ENCODE data around the gene SLC44A3.

Gene SLC44A3

GRCh38 chr1:94863919-94864318, 43.8 kb downstream of the SLC44A3 start:
- Histone ChIP-seq H3K79me2 (ENCODE audit: insufficient read depth, low read length) (no peaks in the 10 kb centered on the region), H3K9ac (ENCODE audit: low read depth, low read length, poor library complexity, severe bottlenecking) (no peak overlapping the region), H3K9me2 (replicated peaks; ENCODE audit: low read depth, low read length) (no peaks in the 10 kb centered on the region), H3K27me3 (ENCODE audit: insufficient read depth, low read length, poor library complexity, severe bottlenecking) (no peaks in the 10 kb centered on the region), H3K4me2 (ENCODE audit: low read depth, low read length, poor library complexity, severe bottlenecking) (no peak overlapping the region), H3K36me3 (ENCODE audit: insufficient read depth, low read length) (no peaks in the 10 kb centered on the region), H2AFZ (ENCODE audit: low read length) (no peak overlapping the region), H3K4me3 (ENCODE audit: low read length, poor library complexity, severe bottlenecking) (no peak overlapping the region), H3K4me1 (ENCODE audit: insufficient read depth, low read length, poor library complexity, severe bottlenecking) (no peaks in the 10 kb centered on the region), H4K20me1 (ENCODE audit: insufficient read depth, low read length, poor library complexity, severe bottlenecking) (no peaks in the 10 kb centered on the region), H3F3A (ENCODE audit: low read depth) (no peaks in the 10 kb centered on the region), H3K9me3 (ENCODE audit: insufficient read depth, low read depth, low read length) (no peaks in the 10 kb centered on the region)
- TF ChIP-seq CTCF (conservative IDR thresholded peaks at IDR 0.05; ENCODE audit: low read length) (no peak), EZH2phosphoT487 (IDR thresholded peaks at IDR 0.05; ENCODE audit: borderline replicate concordance) (no peak)

GRCh38 chr1:94864821-94865220, 44.7 kb downstream of the SLC44A3 start:
- Histone ChIP-seq H3K4me3 (ENCODE audit: low read length, poor library complexity, severe bottlenecking) (no peak overlapping the region), H3K4me1 (ENCODE audit: insufficient read depth, low read length, poor library complexity, severe bottlenecking) (no peaks in the 10 kb centered on the region), H3K36me3 (ENCODE audit: insufficient read depth, low read length) (no peaks in the 10 kb centered on the region), H3K9me2 (replicated peaks; ENCODE audit: low read depth, low read length) (no peaks in the 10 kb centered on the region), H3K4me2 (ENCODE audit: low read depth, low read length, poor library complexity, severe bottlenecking) (no peak overlapping the region), H2AFZ (ENCODE audit: low read length) (no peak overlapping the region), H3K9me3 (ENCODE audit: insufficient read depth, low read depth, low read length) (no peaks in the 10 kb centered on the region), H3F3A (ENCODE audit: low read depth) (no peaks in the 10 kb centered on the region), H4K20me1 (ENCODE audit: insufficient read depth, low read length, poor library complexity, severe bottlenecking) (no peaks in the 10 kb centered on the region), H3K9ac (ENCODE audit: low read depth, low read length, poor library complexity, severe bottlenecking) (no peak overlapping the region), H3K79me2 (ENCODE audit: insufficient read depth, low read length) (no peaks in the 10 kb centered on the region), H3K27me3 (ENCODE audit: insufficient read depth, low read length, poor library complexity, severe bottlenecking) (no peaks in the 10 kb centered on the region)
- TF ChIP-seq EZH2phosphoT487 (IDR thresholded peaks at IDR 0.05; ENCODE audit: borderline replicate concordance) (no peak), CTCF (conservative IDR thresholded peaks at IDR 0.05; ENCODE audit: low read length) (no peak)

GRCh38 chr1:94865360-94865759, 45.2 kb downstream of the SLC44A3 start:
- Histone ChIP-seq H3K27me3 (ENCODE audit: insufficient read depth, low read length, poor library complexity, severe bottlenecking) (no peaks in the 10 kb centered on the region), H3K4me2 (ENCODE audit: low read depth, low read length, poor library complexity, severe bottlenecking) (no peak overlapping the region), H3K4me1 (ENCODE audit: insufficient read depth, low read length, poor library complexity, severe bottlenecking) (no peaks in the 10 kb centered on the region), H3K79me2 (ENCODE audit: insufficient read depth, low read length) (no peaks in the 10 kb centered on the region), H3F3A (ENCODE audit: low read depth) (no peaks in the 10 kb centered on the region), H3K9ac (ENCODE audit: low read depth, low read length, poor library complexity, severe bottlenecking) (no peak overlapping the region), H3K9me2 (replicated peaks; ENCODE audit: low read depth, low read length) (no peaks in the 10 kb centered on the region), H2AFZ (ENCODE audit: low read length) (no peak overlapping the region), H4K20me1 (ENCODE audit: insufficient read depth, low read length, poor library complexity, severe bottlenecking) (no peaks in the 10 kb centered on the region), H3K36me3 (ENCODE audit: insufficient read depth, low read length) (no peaks in the 10 kb centered on the region), H3K4me3 (ENCODE audit: low read length, poor library complexity, severe bottlenecking) (no peak overlapping the region), H3K9me3 (ENCODE audit: insufficient read depth, low read depth, low read length) (no peaks in the 10 kb centered on the region)
- TF ChIP-seq EZH2phosphoT487 (IDR thresholded peaks at IDR 0.05; ENCODE audit: borderline replicate concordance) (no peak), CTCF (conservative IDR thresholded peaks at IDR 0.05; ENCODE audit: low read length) (no peak)

Data from Loucy (cell line).